OCI-LY3 (cell line): Measurements from ENCODE around the gene HIC1.

Source experiments
- EZH2phosphoT487 ChIP-seq: fragments of 200-600 bp; shearing (Covaris generic); IDR thresholded peaks from 2 replicates; pipeline ENCODE4 v1.6.1; 2018; ENCODE audit warnings: antibody characterized with exemption, mixed run types, low read depth
- TF ChIP-seq, protein P1 (sequence below): fragments of 200-600, 300-600 bp; sonication (generic); IDR thresholded peaks from 2 replicates; pipeline ENCODE4 v1.5.1; 2014; ENCODE audit warnings: antibody characterized with exemption, low read length, low read depth

DNA sequence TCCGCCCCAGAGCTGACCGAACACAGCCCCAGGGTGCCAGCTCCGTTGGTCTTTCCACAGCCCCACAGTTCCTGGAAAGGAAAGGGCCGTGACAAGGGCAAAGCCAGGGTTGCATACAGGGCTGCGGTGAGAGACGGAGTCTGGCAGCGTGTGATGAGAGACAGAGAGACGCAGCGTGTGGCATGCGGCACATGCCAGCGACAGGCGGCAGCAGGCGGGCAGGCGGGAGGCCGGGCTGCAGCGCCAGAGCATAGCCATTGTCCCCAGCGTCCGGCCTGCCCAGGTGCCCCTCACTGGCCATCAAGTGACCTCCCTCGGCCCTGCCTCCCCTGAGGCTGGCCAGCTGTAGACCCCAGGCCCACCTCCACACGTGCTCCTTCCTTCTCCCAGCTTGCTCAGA is 38.4 kb upstream of the HIC1 start:
- no peak for TF ChIP-seq EZH2phosphoT487
- TF ChIP-seq, protein P1, sequence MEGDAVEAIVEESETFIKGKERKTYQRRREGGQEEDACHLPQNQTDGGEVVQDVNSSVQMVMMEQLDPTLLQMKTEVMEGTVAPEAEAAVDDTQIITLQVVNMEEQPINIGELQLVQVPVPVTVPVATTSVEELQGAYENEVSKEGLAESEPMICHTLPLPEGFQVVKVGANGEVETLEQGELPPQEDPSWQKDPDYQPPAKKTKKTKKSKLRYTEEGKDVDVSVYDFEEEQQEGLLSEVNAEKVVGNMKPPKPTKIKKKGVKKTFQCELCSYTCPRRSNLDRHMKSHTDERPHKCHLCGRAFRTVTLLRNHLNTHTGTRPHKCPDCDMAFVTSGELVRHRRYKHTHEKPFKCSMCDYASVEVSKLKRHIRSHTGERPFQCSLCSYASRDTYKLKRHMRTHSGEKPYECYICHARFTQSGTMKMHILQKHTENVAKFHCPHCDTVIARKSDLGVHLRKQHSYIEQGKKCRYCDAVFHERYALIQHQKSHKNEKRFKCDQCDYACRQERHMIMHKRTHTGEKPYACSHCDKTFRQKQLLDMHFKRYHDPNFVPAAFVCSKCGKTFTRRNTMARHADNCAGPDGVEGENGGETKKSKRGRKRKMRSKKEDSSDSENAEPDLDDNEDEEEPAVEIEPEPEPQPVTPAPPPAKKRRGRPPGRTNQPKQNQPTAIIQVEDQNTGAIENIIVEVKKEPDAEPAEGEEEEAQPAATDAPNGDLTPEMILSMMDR = no peak
